Natural killer cell (primary cell): ENCODE data around the gene EIF3B. TPM values are rescaled to one million over a fixed set of nuclear protein-coding genes. Genes with fewer than 3 reads are reported as not detected.
A peak's percentile ranks its signal among the peaks of the same experiment; 100 is the strongest.

Source experiments
- ATAC-seq, 3 donors: fragments of 150-1000 bp in 2 of 3; fragments of 200-7000 bp in 1 of 3; cut with Tn5 transposase; 1 replicate in 1 of 3; 2 replicates in 2 of 3; pipeline ENCODE4 v1.10.0; 2021; ENCODE audit warnings: mild to moderate bottlenecking in 2 of 3, moderate library complexity in 2 of 3
- DNase-seq, 2 donors: peaks; one replicate each; pipeline versions ENCODE4 v3.0.0 to v3.0.0-alpha.2; 2013 to 2021; ENCODE audit warnings: mixed read lengths in 1 of 2
- H3K27ac ChIP-seq: one replicate; pipeline ENCODE4 v1.5.1; 2013; ENCODE audit warnings: mild to moderate bottlenecking, low read length
- H3K27me3 ChIP-seq: one replicate; pipeline ENCODE4 v1.6.1; 2013; ENCODE audit warnings: low read length; ENCODE audit not compliant: control insufficient read depth, insufficient read depth
- H3K36me3 ChIP-seq: one replicate; pipeline ENCODE4 v1.6.1; 2013; ENCODE audit warnings: low read length; ENCODE audit not compliant: control insufficient read depth, insufficient read depth
- H3K4me1 ChIP-seq: one replicate; pipeline ENCODE4 v1.6.1; 2013; ENCODE audit warnings: low read length; ENCODE audit not compliant: control insufficient read depth, insufficient read depth
- H3K4me3 ChIP-seq: one replicate; pipeline ENCODE4 v1.5.1; 2013; ENCODE audit warnings: low read length
- H3K9me3 ChIP-seq: one replicate; pipeline ENCODE4 v1.6.1; 2013; ENCODE audit warnings: low read length; ENCODE audit not compliant: control insufficient read depth, insufficient read depth
- H3K27ac Mint-ChIP-seq, 2 donors: one replicate each; pipeline ENCODE4 v1.8.0; 2022; ENCODE audit warnings: mild to moderate bottlenecking in 2 of 2, mixed read lengths in 2 of 2, moderate library complexity in 1 of 2
- H3K27me3 Mint-ChIP-seq, 2 donors: one replicate each; pipeline ENCODE4 v1.8.0; 2022; ENCODE audit warnings: low read depth in 2 of 2, mixed read lengths in 2 of 2
- H3K36me3 Mint-ChIP-seq: one replicate; pipeline ENCODE4 v1.8.0; 2022; ENCODE audit warnings: mixed read lengths
- H3K4me1 Mint-ChIP-seq, 2 donors: one replicate each; pipeline ENCODE4 v1.8.0; 2022; ENCODE audit warnings: mixed read lengths in 2 of 2
- H3K4me3 Mint-ChIP-seq: one replicate; pipeline ENCODE4 v1.8.0; 2022; ENCODE audit warnings: mild to moderate bottlenecking, moderate library complexity, mixed read lengths
- H3K9me3 Mint-ChIP-seq, 2 donors: one replicate each; pipeline ENCODE4 v1.8.0; 2022; ENCODE audit warnings: mixed read lengths in 2 of 2
- CTCF ChIP-seq: fragments of 200-600 bp; IDR thresholded peaks from one replicate; pipeline ENCODE4 v1.8.0; 2022; ENCODE audit warnings: antibody characterized with exemption
- WGBS: methylation state at CpG from one replicate; pipeline ENCODE4 v1.1.7; 2013; ENCODE audit warnings: missing lambda C conversion rate; ENCODE audit not compliant: insufficient coverage; 5-methylcytosine and 5-hydroxymethylcytosine counted together
- intact Hi-C: fragments of 100-400 bp; cut with micrococcal nuclease; formaldehyde crosslinking; loops from one replicate; pipeline ENCODE4 v1.14.2; 2022
- total RNA-seq, 4 donors: library from RNA; stranded (reverse); fragments of 120-200 nt in 1 of 4; gene quantifications; one replicate each; pipeline versions ENCODE4 v1.2.3 to v1.2.4, GENCODE V29; 2013 to 2022

Gene EIF3B
- total RNA-seq, 3 donors from 2014 or later (not counting 1 experiment from before 2014, with no cell fraction given), result 194 to 219 (median 197) TPM

GRCh38 chr7:2393706-2394105, 39.1 kb downstream of the EIF3B start:
- Histone ChIP-seq H3K4me1 (peaks cover 6% of the 10 kb centered on the region), H3K36me3 (no peaks in the 10 kb centered on the region), H3K27me3 (no peaks in the 10 kb centered on the region), H3K9me3 (no peaks in the 10 kb centered on the region), H3K27ac (no peak overlapping the region), H3K4me3 (no peak overlapping the region)
- WGBS, result 78% methylated on average over 11 of the region's 12 CpGs
- Mint-ChIP-seq H3K4me3 (no peak overlapping the region), H3K36me3 (no peaks in the 10 kb centered on the region), H3K4me1 (peaks cover 5 to 25% of the 10 kb centered on the region in 2 donors), H3K27me3 (peaks cover 0 to 3% of the 10 kb centered on the region in 2 donors), H3K27ac (no peak overlapping the region), H3K9me3 (no peaks in the 10 kb centered on the region)
- TF ChIP-seq CTCF, result no peak
- intact Hi-C loops, result no loop called here
- ATAC-seq (no peak), DNase-seq (no peak)

- H3K36me3 Mint-ChIP-seq, result no peaks in the 10 kb centered on the region
- Histone ChIP-seq H3K9me3 (no peaks in the 10 kb centered on the region), H3K27me3 (no peaks in the 10 kb centered on the region), H3K27ac (no peak overlapping the region), H3K4me3 (no peak overlapping the region), H3K4me1 (peaks cover 15% of the 10 kb centered on the region), H3K36me3 (no peaks in the 10 kb centered on the region)
- peaks cover 0 to 3% of the 10 kb centered on the region in 2 donors for H3K27me3 Mint-ChIP-seq
- DNase-seq (no peak), ATAC-seq (no peak)
- no peak for TF ChIP-seq CTCF
- H3K9me3 Mint-ChIP-seq, result no peaks in the 10 kb centered on the region
- no peak overlapping the region for H3K4me3 Mint-ChIP-seq
- peaks cover 9 to 29% of the 10 kb centered on the region in 2 donors for H3K4me1 Mint-ChIP-seq
- intact Hi-C loops, result no loop called here
- WGBS, result 91% methylated on average over 21 of the region's 21 CpGs
- H3K27ac Mint-ChIP-seq, result no peak overlapping the region
Observed at GRCh38 chr7:2394566-2395082, 40.0 kb downstream of the EIF3B start.

- no peak for TF ChIP-seq CTCF
- WGBS, result 94% methylated on average over 4 of the region's 4 CpGs
- Histone ChIP-seq H3K4me1 (peaks cover 29% of the 10 kb centered on the region), H3K27ac (no peak overlapping the region), H3K27me3 (no peaks in the 10 kb centered on the region), H3K36me3 (no peaks in the 10 kb centered on the region), H3K9me3 (no peaks in the 10 kb centered on the region), H3K4me3 (no peak overlapping the region)
- peak overlapping the region in 1 of 2 donors; percentile 9 for H3K27ac Mint-ChIP-seq
- DNase-seq (no peak), ATAC-seq (no peak)
- peaks cover 21 to 34% of the 10 kb centered on the region in 2 donors for H3K4me1 Mint-ChIP-seq
- no peaks in the 10 kb centered on the region for H3K9me3 Mint-ChIP-seq
- intact Hi-C loops, result no loop called here
- H3K27me3 Mint-ChIP-seq, result peaks cover 0 to 3% of the 10 kb centered on the region in 2 donors
- H3K4me3 Mint-ChIP-seq, result no peak overlapping the region
- no peaks in the 10 kb centered on the region for H3K36me3 Mint-ChIP-seq
Observed at GRCh38 chr7:2398506-2398905, 43.9 kb downstream of the EIF3B start.
